GM18517 (cell line): ENCODE measurements around the gene COX6B1.
A peak's percentile ranks its signal among the peaks of the same experiment; 100 is the strongest.
"Not testable (repeated sequence)": the region's sequence is repeated elsewhere in the genome, so short reads cannot be mapped to it uniquely, and the experiment has no call there.

Source experiments
- ATAC-seq: cut with Tn5 transposase; IDR thresholded peaks from one replicate; pipeline ENCODE4 v1.9.1; 2021; ENCODE audit warnings: mild to moderate bottlenecking, moderate library complexity; ENCODE audit not compliant: unreplicated experiment

The COX6B1 gene, protein sequence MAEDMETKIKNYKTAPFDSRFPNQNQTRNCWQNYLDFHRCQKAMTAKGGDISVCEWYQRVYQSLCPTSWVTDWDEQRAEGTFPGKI

GRCh38 chr19:35648017-35648961 lies at the start of gene COX6B1:
TSS of gene COX6B1 (plus strand) at chr19:35648323. CDS start at chr19:35651244, 2,921 bp downstream.
- ATAC-seq = peak; percentile 65

DNA sequence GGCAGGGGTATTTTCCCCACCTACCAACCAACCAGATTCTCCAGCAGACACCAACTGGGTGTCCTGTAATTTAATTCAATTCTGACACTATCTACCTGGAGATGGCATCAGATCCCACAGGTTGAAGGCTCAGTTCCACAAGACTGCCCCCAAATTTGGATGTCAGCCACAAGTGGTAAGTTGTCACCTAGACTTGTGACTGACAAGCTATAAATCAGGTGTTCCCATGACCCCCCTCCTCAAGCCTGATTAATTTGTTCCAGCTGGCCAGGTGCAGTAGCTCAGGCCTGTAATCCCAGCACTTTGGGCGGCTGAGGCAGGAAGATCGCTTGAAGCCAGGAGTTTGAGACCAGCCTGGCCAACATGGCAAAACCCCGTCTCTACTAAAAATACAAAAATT lies 46.2 kb upstream of the COX6B1 start:
- no peak for ATAC-seq

DNA sequence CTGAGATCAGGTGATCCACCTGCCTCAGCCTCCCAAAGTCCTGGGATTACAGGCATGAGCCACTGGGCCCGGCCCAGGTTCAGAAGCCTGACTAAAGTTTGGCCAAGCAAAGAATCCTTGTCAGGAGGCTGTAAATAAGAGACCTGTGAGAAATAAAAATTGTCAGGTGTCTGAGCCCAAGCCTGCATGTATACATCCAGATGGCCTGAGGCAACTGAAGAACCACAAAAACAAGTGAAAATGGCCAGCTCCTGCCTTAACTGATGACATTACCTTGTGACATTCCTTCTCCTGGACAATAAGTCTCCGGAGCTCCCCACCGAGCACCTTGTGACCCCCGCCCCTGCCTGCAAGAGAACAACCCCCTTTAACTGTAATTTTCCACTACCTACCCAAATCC lies 43.7 kb upstream of the COX6B1 start:
- not testable (repeated sequence) for ATAC-seq

- ATAC-seq = not testable (repeated sequence)
Observed at GRCh38 chr19:35607170-35607569, 41.0 kb upstream of the COX6B1 start.

GRCh38 chr19:35607661-35608060 lies 40.5 kb upstream of the COX6B1 start:
- no peak for ATAC-seq

DNA sequence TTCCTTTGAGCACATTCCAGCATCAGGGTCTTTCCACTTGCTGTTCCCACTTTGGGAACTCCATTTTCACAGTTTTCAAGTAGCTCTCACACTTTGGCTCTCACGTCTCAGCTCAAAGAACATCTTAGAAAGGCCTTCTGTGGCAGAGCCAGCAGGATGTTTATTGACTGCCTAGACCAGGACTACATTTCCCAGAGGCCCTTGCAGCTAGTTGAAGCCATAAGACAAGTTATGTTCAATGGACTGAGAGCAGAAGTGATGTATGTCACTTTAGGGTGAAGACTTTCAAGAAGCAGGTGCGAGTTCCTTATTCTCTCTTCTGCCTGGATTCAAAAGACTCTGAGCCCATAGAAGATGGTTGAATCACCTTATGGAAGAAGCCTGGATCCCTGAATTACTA lies 39.9 kb upstream of the COX6B1 start:
- ATAC-seq = no peak

- ATAC-seq = no peak
Observed at GRCh38 chr19:35609851-35610353, 38.2 kb upstream of the COX6B1 start.

GRCh38 chr19:35612224-35612558 lies 35.9 kb upstream of the COX6B1 start:
- ATAC-seq = peak; percentile 3

GRCh38 chr19:35612559-35613321 lies 35.4 kb upstream of the COX6B1 start, which contains the start of gene HAUS5:
TSS of gene HAUS5 (plus strand) at chr19:35612735. CDS start at chr19:35612795, 60 bp downstream.
- ATAC-seq = peak; percentile 68

- no peak for ATAC-seq
Observed at GRCh38 chr19:35613574-35613973, 34.5 kb upstream of the COX6B1 start.

GRCh38 chr19:35615036-35615435 lies 33.1 kb upstream of the COX6B1 start:
- ATAC-seq = no peak

GRCh38 chr19:35618857-35619256 lies 29.3 kb upstream of the COX6B1 start:
- no peak for ATAC-seq

DNA sequence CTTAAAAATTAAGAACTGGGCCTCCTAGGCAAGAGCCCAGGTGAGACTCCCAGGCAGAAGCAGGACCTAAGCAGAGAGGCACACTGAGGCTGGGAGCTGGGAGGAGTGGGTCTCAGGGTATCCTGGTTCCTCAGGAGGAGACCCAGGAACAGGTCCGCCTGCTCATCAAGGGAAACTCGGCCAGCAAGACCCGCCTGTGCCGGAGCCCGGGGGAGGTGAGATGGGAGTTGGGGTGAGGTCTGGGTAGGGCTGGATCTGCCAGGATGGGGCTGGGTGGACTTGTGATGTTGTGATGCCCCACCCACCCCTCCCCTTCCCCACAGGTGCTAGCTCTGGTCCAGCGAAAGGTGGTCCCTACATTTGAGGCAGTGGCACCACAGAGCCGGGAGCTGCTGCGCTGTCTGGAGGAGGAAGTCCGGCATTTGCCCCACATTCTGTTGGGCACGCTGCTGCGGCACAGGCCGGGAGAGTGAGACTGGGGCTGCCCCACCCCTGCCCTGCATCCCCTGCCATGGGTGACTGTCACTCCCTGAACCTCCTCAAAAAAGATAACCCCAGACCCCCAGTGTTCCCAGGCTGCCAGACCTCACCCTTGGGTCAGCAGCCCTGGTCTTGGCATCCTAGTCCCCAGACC lies 28.7 kb upstream of the COX6B1 start:
- no peak for ATAC-seq

GRCh38 chr19:35620001-35620400 lies 28.1 kb upstream of the COX6B1 start:
- no peak for ATAC-seq

DNA sequence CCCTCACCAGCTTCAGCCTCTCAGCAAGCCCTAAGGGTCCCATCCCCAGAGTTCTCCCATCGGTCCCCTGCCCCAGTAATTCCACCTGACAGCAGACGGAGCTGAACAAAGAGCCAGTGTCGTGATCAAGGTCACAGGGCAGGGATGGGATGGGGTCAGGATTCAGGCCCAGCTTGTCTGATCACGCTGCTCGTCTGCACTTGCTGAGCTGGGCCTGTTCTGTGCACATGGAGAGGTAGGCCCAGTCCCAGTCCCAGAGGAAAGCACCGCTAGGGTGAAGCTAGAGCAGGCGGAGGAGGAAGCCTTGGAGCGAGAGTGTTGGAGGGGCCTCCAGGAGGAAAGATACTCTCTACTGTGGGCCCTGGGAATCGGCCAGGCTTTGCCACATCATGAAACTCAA lies 26.4 kb upstream of the COX6B1 start:
- no peak for ATAC-seq

GRCh38 chr19:35622750-35623149 lies 25.4 kb upstream of the COX6B1 start:
- ATAC-seq = no peak

GRCh38 chr19:35623327-35624010 lies 24.7 kb upstream of the COX6B1 start:
- no peak for ATAC-seq

DNA sequence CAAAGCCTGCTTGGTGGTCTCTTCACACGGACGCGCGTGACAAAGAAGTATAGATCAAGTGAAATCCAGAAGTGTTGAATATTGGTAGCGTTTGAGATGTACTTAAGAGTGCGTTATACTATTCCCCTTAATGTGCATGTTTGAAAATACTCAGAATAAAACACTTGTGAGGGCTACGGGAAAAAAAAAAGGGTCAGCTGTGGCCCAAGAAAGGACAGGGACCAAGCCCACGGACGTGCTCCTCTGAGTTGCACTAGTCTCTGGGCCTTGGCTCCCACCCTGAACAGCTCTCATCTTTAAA lies 19.9 kb upstream of the COX6B1 start:
- ATAC-seq = no peak

DNA sequence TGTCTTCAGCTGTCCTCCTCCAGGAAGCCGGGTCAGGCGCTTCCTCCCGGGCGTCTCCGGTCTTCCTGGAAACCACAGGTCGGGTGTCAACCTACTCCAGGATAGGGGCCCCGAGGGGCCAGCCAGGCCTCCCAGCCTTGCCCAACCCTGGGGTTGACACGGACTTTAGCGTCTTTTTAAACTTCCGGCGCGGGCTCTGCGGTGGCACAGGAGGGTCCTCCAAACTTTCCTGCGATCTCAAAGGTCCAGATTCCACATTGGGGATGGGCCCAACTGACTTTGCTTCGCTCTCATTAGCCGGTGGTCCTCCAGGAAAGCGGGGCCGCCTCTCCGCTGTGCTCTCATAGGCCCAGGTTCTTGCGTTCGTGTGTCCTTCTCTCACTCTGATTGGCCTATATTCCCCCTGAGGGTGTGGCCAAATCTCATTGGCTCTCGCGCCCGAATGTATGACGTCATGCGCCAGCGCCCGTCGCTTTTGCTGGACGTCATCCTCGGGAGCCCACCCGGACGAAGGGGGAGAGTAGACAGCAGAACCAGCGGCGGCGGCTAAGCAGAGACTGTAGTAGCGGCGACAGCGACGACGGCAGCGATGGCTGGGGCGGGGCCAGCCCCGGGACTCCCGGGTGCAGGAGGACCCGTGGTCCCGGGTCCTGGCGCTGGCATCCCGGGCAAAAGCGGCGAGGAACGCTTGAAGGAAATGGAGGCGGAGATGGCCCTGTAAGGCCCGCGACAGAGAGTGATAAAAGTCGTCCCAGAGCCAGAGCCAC lies 19.4 kb upstream of the COX6B1 start, which contains the start of gene RBM42:
Gene RBM42, plus strand, starts transcription at position 472 of the 767 bp plus-strand sequence. Its CDS starts 118 bp downstream, at position 590.
- peak; percentile 92 for ATAC-seq

GRCh38 chr19:35629332-35629633 lies 18.8 kb upstream of the COX6B1 start:
- ATAC-seq = no peak
